Right lobe of liver (tissue), 4 donors: ENCODE measurements around the gene ELL.

Experiments
- CTCF ChIP-seq, 4 donors: fragments of 200-600 bp in 3 of 4; fragments of 450-650 bp in 1 of 4; IDR thresholded peaks; one replicate each; pipeline versions ENCODE4 v1.5.1 to v1.8.0; 2016 to 2022; ENCODE audit warnings: antibody characterized with exemption in 4 of 4, mild to moderate bottlenecking in 2 of 4
- POLR2A ChIP-seq: fragments of 450-650 bp; IDR thresholded peaks from one replicate; pipeline ENCODE4 v1.6.1; 2017; ENCODE audit warnings: antibody characterized with exemption, mild to moderate bottlenecking
- donor health status: DM: no; HTN: no; CAD: no.
- donor health status: DM: no; HTN: no; CAD: no.
- donor health status: DM: no; HTN: yes; CAD: no.

DNA sequence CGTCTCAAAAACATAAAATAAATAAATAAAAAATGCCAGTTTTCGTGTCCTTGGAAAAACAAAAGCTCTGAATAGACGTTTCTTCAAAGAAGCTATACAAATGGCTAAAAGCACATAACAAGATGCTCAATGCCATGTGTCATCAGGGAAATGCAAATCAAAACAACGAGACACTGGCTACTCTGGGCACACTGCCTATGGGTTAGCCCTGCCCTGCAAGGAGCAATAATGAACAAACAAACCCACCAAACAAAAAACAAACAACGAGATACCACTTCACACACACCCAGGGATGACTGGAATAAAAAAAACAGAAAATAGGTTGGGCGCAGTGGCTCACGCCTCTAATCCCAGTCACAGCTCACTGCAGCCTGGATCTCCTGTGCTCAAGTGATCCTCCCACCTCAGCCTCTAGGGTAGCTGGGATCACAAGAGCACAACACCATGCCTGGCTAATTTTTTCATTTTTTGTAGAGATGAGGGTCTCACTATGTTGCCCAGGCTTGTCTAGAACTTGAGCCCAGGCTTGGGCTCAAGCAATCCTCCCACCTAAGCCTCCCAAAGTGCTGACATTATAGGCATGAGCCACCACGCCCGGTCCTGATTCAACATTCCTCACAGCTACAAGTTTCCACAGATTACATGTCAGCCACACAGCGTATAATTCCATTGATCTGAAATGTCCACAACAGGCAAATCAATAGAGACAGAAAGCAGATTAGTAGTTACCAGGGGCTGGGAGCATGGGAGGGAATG, 68.4 kb downstream of the ELL start:
- TF ChIP-seq POLR2A = no peak
- no peak for TF ChIP-seq CTCF (IDR thresholded peaks at IDR 0.05)
